Omental fat pad (tissue), 4 donors: ENCODE measurements around the gene SMAD3. TPM values are rescaled to one million over a fixed set of nuclear protein-coding genes. Genes with fewer than 3 reads are reported as not detected.

Source experiments
- ATAC-seq: fragments of 150-250 bp; one replicate; pipeline ENCODE4 v1.9.1; 2016; ENCODE audit warnings: mild to moderate bottlenecking, moderate library complexity; ENCODE audit not compliant: low FRiP score
- DNase-seq: peaks from one replicate; pipeline ENCODE4 v3.0.0-alpha.2; 2019; ENCODE audit warnings: low spot score
- CTCF ChIP-seq, 3 donors: fragments of 450-650 bp; IDR thresholded peaks; one replicate each; pipeline ENCODE4 v1.5.1; 2016 to 2017; ENCODE audit warnings: antibody characterized with exemption in 3 of 3, mild to moderate bottlenecking in 3 of 3, moderate library complexity in 2 of 3
- total RNA-seq, 4 donors: library from RNA; depleted of rRNA; stranded (reverse); fragments of >200 nt; gene quantifications; one replicate each; pipeline ENCODE4 v1.1.0, GENCODE V29; 2016

SMAD3 gene
- total RNA-seq, 4 donors from 2014 or later, result 30.9 to 58.1 (median 49.9) TPM

GRCh38 chr15:67201136-67201535 lies 135.7 kb downstream of the SMAD3 start:
- ATAC-seq (no peak), DNase-seq (no peak)
- no peak for TF ChIP-seq CTCF (IDR thresholded peaks at IDR 0.05)

- DNase-seq (no peak), ATAC-seq (no peak)
- no peak for TF ChIP-seq CTCF (IDR thresholded peaks at IDR 0.05)
Measured at GRCh38 chr15:67202091-67202490, 136.7 kb downstream of the SMAD3 start.

- ATAC-seq (no peak), DNase-seq (no peak)
- no peak for TF ChIP-seq CTCF (IDR thresholded peaks at IDR 0.05)
Measured at GRCh38 chr15:67202991-67203390, 137.6 kb downstream of the SMAD3 start.

GRCh38 chr15:67207555-67208207 lies 142.3 kb downstream of the SMAD3 start:
- TF ChIP-seq CTCF (IDR thresholded peaks at IDR 0.05), result no peak
- DNase-seq (no peak), ATAC-seq (no peak)

- no peak for DNase-seq
- ATAC-seq, result no peak
- TF ChIP-seq CTCF (IDR thresholded peaks at IDR 0.05), result no peak
Measured at GRCh38 chr15:67208396-67208795, 143.0 kb downstream of the SMAD3 start.

GRCh38 chr15:67210555-67211168 lies 145.3 kb downstream of the SMAD3 start:
- TF ChIP-seq CTCF (IDR thresholded peaks at IDR 0.05), result no peak
- DNase-seq, result no peak
- ATAC-seq, result no peak
